HepG2 (cell line): ENCODE measurements around the gene TSGA10. TPM values are rescaled to one million over a fixed set of nuclear protein-coding genes. Genes with fewer than 3 reads are reported as not detected.
A peak's percentile ranks its signal among the peaks of the same experiment; 100 is the strongest.

Experiments
- ATAC-seq: fragments of 200-7000 bp; cut with Tn5 transposase; 3 replicates; pipeline ENCODE4 v1.9.1; 2020; ENCODE audit warnings: mild to moderate bottlenecking, moderate library complexity
- BruUV-seq: library from RNA; stranded (reverse); fragments of 400-500 nt; replicated peaks from 2 replicates; lab custom pipeline; 2021; lab: Mats Ljungman, UMichigan
- CTCF ChIA-PET: fragments of 300-600 bp; formaldehyde crosslinking; extraction: SDS; loops from one replicate; lab custom pipeline; 2021; ENCODE audit warnings: low total read pairs, inconsistent platforms, low intra/inter-chr PET ratio; lab: Yijun Ruan, JAX
- POLR2A ChIA-PET: fragments of 350-600 bp; sonication (Branson Sonifier 250); formaldehyde crosslinking; loops from one replicate; lab custom pipeline; 2020; ENCODE audit warnings: antibody characterized with exemption, inconsistent platforms; lab: Yijun Ruan, JAX
- DNase-seq: peaks from one replicate; pipeline ENCODE4 v3.0.0-alpha.2; 2015; ENCODE audit warnings: low spot score
- FAIRE-seq: peaks from 3 replicates; lab custom pipeline; 2011; peaks lifted over from hg19 to GRCh38; lab: Jason Lieb, UNC
- H2AFZ ChIP-seq: one replicate; pipeline ENCODE4 v1.6.1; 2011; ENCODE audit warnings: low read length, inconsistent platforms
- H3K27ac ChIP-seq: fragments of 300-600 bp; 3 replicates; pipeline ENCODE4 v1.8.0; 2011; ENCODE audit warnings: mixed run types, mild to moderate bottlenecking, mixed read lengths, low read length, inconsistent platforms; ENCODE audit not compliant: insufficient read depth; ENCODE audit errors: extremely low read length
- H3K27me3 ChIP-seq, 2 experiments: fragments of 200-600 bp in 1 of 2; 2 replicates in 1 of 2; 3 replicates in 1 of 2; pipeline versions ENCODE4 v1.6.0 to v1.8.0; 2011; ENCODE audit warnings: low read length in 2 of 2, mild to moderate bottlenecking in 2 of 2, moderate library complexity in 2 of 2, inconsistent platforms in 1 of 2; ENCODE audit not compliant: insufficient read depth in 2 of 2, control insufficient read depth in 1 of 2
- H3K36me3 ChIP-seq, 2 experiments: fragments of 200-600 bp in 1 of 2; replicated peaks in 1 of 2; 2 replicates in 1 of 2; 3 replicates in 1 of 2; pipeline versions ENCODE4 v1.5.1 to v1.8.0; 2011; ENCODE audit warnings: low read length in 2 of 2, inconsistent platforms in 1 of 2; ENCODE audit not compliant: insufficient read depth in 2 of 2, control insufficient read depth in 1 of 2
- H3K4me1 ChIP-seq: 2 replicates; pipeline ENCODE4 v1.5.1; 2012; ENCODE audit warnings: low read length, inconsistent platforms; ENCODE audit not compliant: insufficient read depth
- H3K4me2 ChIP-seq: 2 replicates; pipeline ENCODE4 v1.6.0; 2011; ENCODE audit warnings: low read depth, low read length, inconsistent platforms
- H3K4me3 ChIP-seq, 3 experiments: fragments of 200-600 bp in 1 of 3; sonication (generic), shearing (Covaris generic) in 1 of 3; replicated peaks in 1 of 3; 2 replicates each; pipeline ENCODE4 v1.5.1; 2011 to 2016; ENCODE audit warnings: low read length in 3 of 3, inconsistent platforms in 2 of 3, low read depth in 2 of 3, mild to moderate bottlenecking in 2 of 3, control low read depth in 1 of 3, mixed read lengths in 1 of 3; ENCODE audit not compliant: insufficient read depth in 1 of 3
- H3K79me2 ChIP-seq: one replicate; pipeline ENCODE4 v1.6.1; 2011; ENCODE audit warnings: low read length, inconsistent platforms; ENCODE audit not compliant: insufficient read depth
- H3K9ac ChIP-seq: 2 replicates; pipeline ENCODE4 v1.6.0; 2011; ENCODE audit warnings: mild to moderate bottlenecking, low read depth, low read length, inconsistent platforms; ENCODE audit not compliant: insufficient read depth
- H3K9me3 ChIP-seq: 2 replicates; pipeline ENCODE4 v1.5.1; 2012; ENCODE audit warnings: mild to moderate bottlenecking, low read length
- H4K20me1 ChIP-seq: 2 replicates; pipeline ENCODE4 v1.6.0; 2011; ENCODE audit warnings: inconsistent platforms, mild to moderate bottlenecking, low read length, moderate library complexity; ENCODE audit not compliant: insufficient read depth
- HNF4A ChIP-seq: sonication (generic); formaldehyde crosslinking; IDR thresholded peaks from 2 replicates; pipeline ENCODE4 v1.4.0; 2020; ENCODE audit warnings: missing genetic modification reagents
- MTA3 ChIP-seq: sonication (generic); formaldehyde crosslinking; IDR thresholded peaks from 2 replicates; pipeline ENCODE4 v1.4.0; 2020; ENCODE audit warnings: missing genetic modification reagents
- SIX1 ChIP-seq: sonication (generic); formaldehyde crosslinking; IDR thresholded peaks from 2 replicates; pipeline ENCODE4 v1.4.0; 2020; ENCODE audit warnings: missing genetic modification reagents, borderline replicate concordance
- SMAD9 ChIP-seq: sonication (generic); formaldehyde crosslinking; IDR thresholded peaks from 2 replicates; pipeline ENCODE4 v1.5.1; 2020; ENCODE audit warnings: mild to moderate bottlenecking, missing genetic modification reagents
- TEAD3 ChIP-seq: optimal IDR thresholded peaks from 2 replicates; pipeline ENCODE3; 2016; ENCODE audit warnings: borderline replicate concordance
- ZNF234 ChIP-seq: sonication (generic); formaldehyde crosslinking; conservative IDR thresholded peaks from 2 replicates; pipeline ENCODE4 v1.5.1; 2020; ENCODE audit warnings: mild to moderate bottlenecking, missing genetic modification reagents
- ZNF33A ChIP-seq: sonication (generic); formaldehyde crosslinking; IDR thresholded peaks from 2 replicates; pipeline ENCODE4 v1.5.1; 2020; ENCODE audit warnings: missing genetic modification reagents, mild to moderate bottlenecking, moderate library complexity, borderline replicate concordance
- ZNF367 ChIP-seq: sonication (generic); formaldehyde crosslinking; IDR thresholded peaks from 2 replicates; pipeline ENCODE4 v1.4.0; 2020; ENCODE audit warnings: missing genetic modification reagents, borderline replicate concordance
- ZNF709 ChIP-seq: sonication (generic); formaldehyde crosslinking; IDR thresholded peaks from 2 replicates; pipeline ENCODE4 v1.5.0; 2020; ENCODE audit warnings: mild to moderate bottlenecking, missing genetic modification reagents
- ZNF816 ChIP-seq: sonication (generic); formaldehyde crosslinking; IDR thresholded peaks from 2 replicates; pipeline ENCODE4 v1.8.0; 2022; ENCODE audit warnings: missing genetic modification reagents, mild to moderate bottlenecking, borderline replicate concordance
- ZNF850 ChIP-seq: sonication (generic); formaldehyde crosslinking; conservative IDR thresholded peaks from 2 replicates; pipeline ENCODE4 v1.9.0; 2021; ENCODE audit warnings: mild to moderate bottlenecking, missing genetic modification reagents
- WGBS: methylation state at CpG from one replicate; pipeline ENCODE4 v1.1.6; 2017; ENCODE audit warnings: low lambda C conversion rate; 5-methylcytosine and 5-hydroxymethylcytosine counted together
- in situ Hi-C: cut with HindIII; loops from 2 replicates; pipeline ENCODE4 v1.10.0; 2017; ENCODE audit warnings: low pct_unique_long_range_greater_than_20kb; ENCODE audit not compliant: extremely low pct_ligation_motif_present
- intact Hi-C: fragments of 100-400 bp; cut with micrococcal nuclease; formaldehyde crosslinking; loops from one replicate; pipeline ENCODE4 v1.10.0; 2022; ENCODE audit not compliant: unreplicated experiment
- polyA plus RNA-seq, 8 experiments: library from polyadenylated mRNA; depleted of rRNA in 3 of 8; stranded (reverse) in 7 of 8; unstranded in 1 of 8; fragments of >200 nt; fragmentation: Illumina TruSeq in 4 of 8; extraction: Trizol in 4 of 8; gene quantifications; 2 replicates each; pipeline versions ENCODE4 v1.2.1 to v1.2.3, GENCODE V29; 2011 to 2016; ENCODE audit warnings: low read depth in 4 of 8, missing spikeins in 1 of 8, mixed read lengths in 1 of 8; ENCODE audit not compliant: insufficient read depth in 1 of 8
- total RNA-seq, 5 experiments: library from RNA; depleted of rRNA; stranded (reverse); fragments of >200 nt; fragmentation: Illumina TruSeq; extraction: Trizol; gene quantifications; 2 replicates each; pipeline ENCODE4 v1.2.3, GENCODE V29; 2016; ENCODE audit warnings: low read depth in 1 of 5
- TF ChIP-seq, protein P1 (sequence below): sonication (generic); formaldehyde crosslinking; IDR thresholded peaks from 2 replicates; pipeline ENCODE4 v1.8.0; 2022; ENCODE audit warnings: low read depth, missing genetic modification reagents
- TF ChIP-seq, protein P2 (sequence below): IDR thresholded peaks from 2 replicates; pipeline ENCODE4 v1.6.1; 2012; ENCODE audit warnings: inconsistent platforms

Gene TSGA10
- total and polyA plus RNA-seq, 2 of the 13 experiments (the other 11 are each of a cell fraction or from before 2014, with no cell fraction given): 4.7 to 13.1 TPM

GRCh38 chr2:99140056-99140859 lies 14.5 kb downstream of the TSGA10 start:
- ATAC-seq (no peak), FAIRE-seq (no peak), DNase-seq (peak; percentile 39)
- BruUV-seq: TSS peak; percentile 51
- ChIA-PET CTCF (no interaction called here), POLR2A (interaction anchor here (0.8 to 3.0 kb wide), 14 partner anchors 12 to 1423 kb away, joined by 3 to 140 read pairs (median 4); partner anchors contain the start of genes COA5, EIF5B, LIPT1 and MGAT4A)
- Histone ChIP-seq H4K20me1 (no peaks in the 10 kb centered on the region), H3K4me1 (peaks cover 28% of the 10 kb centered on the region), H3K27ac (peak overlapping the region; percentile 74), H2AFZ (peak overlapping the region; percentile 78), H3K4me2 (peak overlapping the region; percentile 95), H3K79me2 (peaks cover 9% of the 10 kb centered on the region), H3K4me3 (peak overlapping the region; percentile 75 to 92 (median 85)), H3K9me3 (no peaks in the 10 kb centered on the region), H3K27me3 (no peaks in the 10 kb centered on the region), H3K36me3 (no peaks in the 10 kb centered on the region), H3K9ac (peak overlapping the region; percentile 76)
- TF ChIP-seq, protein P1, sequence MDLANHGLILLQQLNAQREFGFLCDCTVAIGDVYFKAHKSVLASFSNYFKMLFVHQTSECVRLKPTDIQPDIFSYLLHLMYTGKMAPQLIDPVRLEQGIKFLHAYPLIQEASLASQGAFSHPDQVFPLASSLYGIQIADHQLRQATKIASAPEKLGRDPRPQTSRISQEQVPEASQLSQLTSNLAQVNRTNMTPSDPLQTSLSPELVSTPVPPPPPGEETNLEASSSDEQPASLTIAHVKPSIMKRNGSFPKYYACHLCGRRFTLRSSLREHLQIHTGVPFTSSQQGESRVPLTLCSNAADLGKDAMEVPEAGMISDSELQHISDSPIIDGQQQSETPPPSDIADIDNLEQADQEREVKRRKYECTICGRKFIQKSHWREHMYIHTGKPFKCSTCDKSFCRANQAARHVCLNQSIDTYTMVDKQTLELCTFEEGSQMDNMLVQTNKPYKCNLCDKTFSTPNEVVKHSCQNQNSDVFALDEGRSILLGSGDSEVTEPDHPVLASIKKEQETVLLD (CRISPR knock-in tag): no peak
- no peak for TF ChIP-seq ZNF709 (CRISPR knock-in tag)
- TF ChIP-seq HNF4A (CRISPR knock-in tag): peak; percentile 20; the same call in 1 of the 2 replicates
- peak; percentile 60; the same call in 1 of the 2 replicates for TF ChIP-seq SMAD9 (CRISPR knock-in tag)
- TF ChIP-seq ZNF816 (CRISPR knock-in tag): peak; percentile 27; the same call in 1 of the 2 replicates
- TF ChIP-seq ZNF367 (CRISPR knock-in tag): 0 out of 2 replicates have a peak, but pooled peaks have one; percentile 56
- TF ChIP-seq, protein P2, sequence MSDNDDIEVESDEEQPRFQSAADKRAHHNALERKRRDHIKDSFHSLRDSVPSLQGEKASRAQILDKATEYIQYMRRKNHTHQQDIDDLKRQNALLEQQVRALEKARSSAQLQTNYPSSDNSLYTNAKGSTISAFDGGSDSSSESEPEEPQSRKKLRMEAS: no peak
- peak; percentile 13; the same call in 1 of the 2 replicates for TF ChIP-seq SIX1 (CRISPR knock-in tag)
- TF ChIP-seq MTA3 (CRISPR knock-in tag): no peak
- TF ChIP-seq TEAD3 (CRISPR knock-in tag): peak; percentile 11
- TF ChIP-seq ZNF234 (CRISPR knock-in tag): no peak
- TF ChIP-seq ZNF33A (CRISPR knock-in tag): peak; percentile 9; the same call in 1 of the 2 replicates
- 0 out of 2 replicates have a peak, but pooled peaks have one; percentile 75 for TF ChIP-seq ZNF850 (CRISPR knock-in tag)
- intact Hi-C loops: loop anchor here (2.0 to 5.0 kb wide), 2 partner anchors 197 to 352 kb away; partner anchors contain the start of genes EIF5B, REV1 and TXNDC9
- WGBS: 6% methylated on average over 17 of the region's 17 CpGs
- in situ Hi-C loops: no loop called here
